ENCODE measurements around the gene PABPC1L. TPM values are rescaled to one million over a fixed set of nuclear protein-coding genes. Genes with fewer than 3 reads are reported as not detected.
A peak's percentile ranks its signal among the peaks of the same experiment; 100 is the strongest.

Gene PABPC1L
- total and polyA plus RNA-seq, 2 of the 13 experiments (the other 11 are each of a cell fraction or from before 2014, with no cell fraction given), result 30.8 to 252 TPM

- TF ChIP-seq ZNF687 (CRISPR knock-in tag; IDR thresholded peaks at IDR 0.05), result peak; percentile 91
- TF ChIP-seq FLYWCH1 (CRISPR knock-in tag; IDR thresholded peaks at IDR 0.05), result no peak
- TF ChIP-seq ZNF691 (CRISPR knock-in tag; IDR thresholded peaks at IDR 0.05; ENCODE audit: borderline replicate concordance, low read depth), result peak; percentile 52; the same call in 1 of the 2 replicates
- no peak; the same call in 1 of the 2 replicates for TF ChIP-seq ZNF704 (CRISPR knock-in tag; IDR thresholded peaks at IDR 0.05; ENCODE audit: borderline replicate concordance)
- TF ChIP-seq ZNF432 (CRISPR knock-in tag; IDR thresholded peaks at IDR 0.05; ENCODE audit: borderline replicate concordance), result no peak
- TF ChIP-seq HIVEP1 (CRISPR knock-in tag; IDR thresholded peaks at IDR 0.05), result peak; percentile 67; the same call in 1 of the 2 replicates
- no peak for TF ChIP-seq KLF13 (CRISPR knock-in tag; IDR thresholded peaks at IDR 0.05)
- TF ChIP-seq MLXIP (CRISPR knock-in tag; IDR thresholded peaks at IDR 0.05; ENCODE audit: borderline replicate concordance), result no peak
- TF ChIP-seq CREB1 (IDR thresholded peaks at IDR 0.05), result no peak
- TF ChIP-seq CREB1 (CRISPR knock-in tag; IDR thresholded peaks at IDR 0.05), result no peak
- TF ChIP-seq ZNF557 (CRISPR knock-in tag; IDR thresholded peaks at IDR 0.05), result peak; percentile 30; the same call in 1 of the 2 replicates
- TF ChIP-seq SNAPC2 (CRISPR knock-in tag; IDR thresholded peaks at IDR 0.05), result no peak; the same call in 1 of the 2 replicates
- no peak for TF ChIP-seq SKI (IDR thresholded peaks at IDR 0.05; ENCODE audit: partially characterized antibody)
- no peak for TF ChIP-seq SOX5 (CRISPR knock-in tag; IDR thresholded peaks at IDR 0.05; ENCODE audit: borderline replicate concordance)
- TF ChIP-seq NFE2 (CRISPR knock-in tag; IDR thresholded peaks at IDR 0.05), result peak; percentile 40; the same call in 1 of the 2 replicates
- peak; percentile 85; the same call in 1 of the 2 replicates for TF ChIP-seq ZNF550 (CRISPR knock-in tag; IDR thresholded peaks at IDR 0.05; ENCODE audit: borderline replicate concordance)
- TF ChIP-seq TFDP2 (CRISPR knock-in tag; IDR thresholded peaks at IDR 0.05), result peak; percentile 80
- no peak for TF ChIP-seq HNF4G (IDR thresholded peaks at IDR 0.05; ENCODE audit: borderline replicate concordance, low read depth, low read length)
- TF ChIP-seq HNF4G (CRISPR knock-in tag; IDR thresholded peaks at IDR 0.05; ENCODE audit: borderline replicate concordance, low read depth), result peak; percentile 45; the same call in 1 of the 2 replicates
Measured at GRCh38 chr20:44909872-44910689, at the start of gene PABPC1L (continued).

Data from HepG2 (cell line).